ENCODE results near the gene FFAR1.
"Not testable (repeated sequence)": the region's sequence is repeated elsewhere in the genome, so short reads cannot be mapped to it uniquely, and the experiment has no call there.

The FFAR1 gene

GRCh38 chr19:35344511-35345031, 3.1 kb upstream of the FFAR1 start:
- DNase-seq, result no peak

- DNase-seq, result no peak
These were observed 2.0 kb upstream of the FFAR1 start for GRCh38 chr19:35345671-35346111.

GRCh38 chr19:35346193-35347052, 1.3 kb upstream of the FFAR1 start:
- peak; percentile 26 for DNase-seq

GRCh38 chr19:35347930-35348298, 212 bp downstream of the FFAR1 start:
- no peak for DNase-seq

GRCh38 chr19:35348911-35349611, 1.4 kb downstream of the FFAR1 start:
- DNase-seq, result no peak

GRCh38 chr19:35349614-35350521, 2.2 kb downstream of the FFAR1 start:
- DNase-seq, result no peak

GRCh38 chr19:35350591-35350990, 2.9 kb downstream of the FFAR1 start:
- DNase-seq, result no peak

GRCh38 chr19:35351411-35352176, 3.9 kb downstream of the FFAR1 start:
- DNase-seq, result no peak

- no peak for DNase-seq
These were observed 4.4 kb downstream of the FFAR1 start for GRCh38 chr19:35352177-35352447.

- DNase-seq, result no peak
These were observed 5.0 kb downstream of the FFAR1 start for GRCh38 chr19:35352448-35353304.

- DNase-seq, result no peak
These were observed 5.9 kb downstream of the FFAR1 start for GRCh38 chr19:35353635-35354034.

GRCh38 chr19:35354898-35355297, 7.2 kb downstream of the FFAR1 start:
- DNase-seq, result no peak

GRCh38 chr19:35355791-35356460, 8.2 kb downstream of the FFAR1 start:
- no peak for DNase-seq

GRCh38 chr19:35357867-35358573, 10.3 kb downstream of the FFAR1 start, which contains the start of gene FFAR3:
TSS of gene FFAR3 (plus strand) at chr19:35358460. CDS start at chr19:35358891, 431 bp downstream.
- DNase-seq, result no peak

GRCh38 chr19:35358834-35359233, 11.1 kb downstream of the FFAR1 start:
- DNase-seq, result not testable (repeated sequence)

- DNase-seq, result not testable (repeated sequence)
These were observed 11.7 kb downstream of the FFAR1 start for GRCh38 chr19:35359395-35359794.

GRCh38 chr19:35360081-35360480, 12.4 kb downstream of the FFAR1 start:
- not testable (repeated sequence) for DNase-seq

- no peak for DNase-seq
These were observed 13.2 kb downstream of the FFAR1 start for GRCh38 chr19:35360880-35361420.

GRCh38 chr19:35362261-35363000, 14.7 kb downstream of the FFAR1 start:
- DNase-seq, result no peak

Measured in activated gamma-delta T cell (primary cell).